NT2/D1 (cell line): ENCODE measurements around the gene PLAAT3.

Experiments
- SUZ12 ChIP-seq: IDR thresholded peaks from 2 replicates; pipeline ENCODE4 v1.6.1; 2011; ENCODE audit not compliant: insufficient read length, insufficient read depth; ENCODE audit errors: extremely low read depth
- YY1 ChIP-seq: IDR thresholded peaks from 2 replicates; pipeline ENCODE4 v1.6.1; 2011; ENCODE audit not compliant: insufficient read length, insufficient read depth
- ZNF274 ChIP-seq: IDR thresholded peaks from 2 replicates; pipeline ENCODE4 v1.6.1; 2011; ENCODE audit warnings: mild to moderate bottlenecking, low read depth, low read length

DNA sequence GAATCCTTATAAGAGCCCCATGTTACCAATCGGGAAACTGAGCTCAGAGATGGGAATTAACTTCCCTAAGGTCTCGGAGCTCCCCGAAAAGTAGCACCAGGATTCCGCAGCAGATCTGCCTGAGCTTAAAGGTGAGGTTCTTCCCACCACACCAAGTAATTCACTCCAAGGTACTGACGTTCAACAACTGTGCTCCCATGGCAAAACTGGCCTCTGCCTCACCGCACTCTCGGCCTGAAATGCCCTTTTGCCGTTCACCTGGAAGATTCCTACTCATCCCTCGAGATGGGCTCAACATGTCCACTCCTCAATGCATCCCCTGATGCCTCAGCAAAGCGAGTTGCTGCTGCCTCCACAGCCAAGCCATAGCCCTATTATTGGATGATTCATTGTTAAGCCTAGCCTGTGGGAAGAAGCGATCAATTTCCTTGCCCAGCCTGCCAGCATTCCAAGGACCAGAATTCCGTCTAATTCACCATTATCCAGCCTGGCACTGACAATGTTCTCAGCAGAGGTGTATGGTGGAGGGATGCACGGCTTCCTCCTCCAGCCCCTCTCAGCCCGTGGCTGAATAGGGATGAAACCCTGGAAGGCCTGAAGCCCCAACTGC is 4.2 kb downstream of the PLAAT3 start:
- TF ChIP-seq YY1 (no peak), ZNF274 (no peak), SUZ12 (no peak)
